Amniotic stem cell (primary cell): ENCODE measurements around the gene RPRML.
A peak's percentile ranks its signal among the peaks of the same experiment; 100 is the strongest.

Experiments used
- DNase-seq: peaks from one replicate; lab custom pipeline; 2025; lab: John Stamatoyannopoulos, UW

Gene RPRML

DNA sequence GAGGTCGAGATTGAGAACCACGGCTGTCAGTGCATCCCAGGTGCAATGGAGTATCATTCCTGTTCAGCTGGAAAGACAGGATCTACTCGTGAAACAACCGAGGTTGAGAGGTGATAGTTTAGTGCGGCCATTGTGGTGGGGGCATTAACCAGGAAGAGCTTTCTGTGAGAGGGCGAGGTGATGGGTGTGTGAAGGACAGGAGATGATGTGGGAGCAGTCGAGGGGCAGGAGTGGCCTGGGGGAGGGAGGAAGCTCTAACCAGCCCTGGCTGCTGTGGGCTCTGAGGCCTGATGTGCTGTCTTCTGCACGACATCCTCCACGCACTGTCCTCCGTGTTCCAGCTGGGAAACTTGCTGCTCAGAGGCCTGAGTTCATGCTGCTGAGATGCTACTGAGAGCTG, 34.1 kb downstream of the RPRML start:
- DNase-seq: no peak

DNA sequence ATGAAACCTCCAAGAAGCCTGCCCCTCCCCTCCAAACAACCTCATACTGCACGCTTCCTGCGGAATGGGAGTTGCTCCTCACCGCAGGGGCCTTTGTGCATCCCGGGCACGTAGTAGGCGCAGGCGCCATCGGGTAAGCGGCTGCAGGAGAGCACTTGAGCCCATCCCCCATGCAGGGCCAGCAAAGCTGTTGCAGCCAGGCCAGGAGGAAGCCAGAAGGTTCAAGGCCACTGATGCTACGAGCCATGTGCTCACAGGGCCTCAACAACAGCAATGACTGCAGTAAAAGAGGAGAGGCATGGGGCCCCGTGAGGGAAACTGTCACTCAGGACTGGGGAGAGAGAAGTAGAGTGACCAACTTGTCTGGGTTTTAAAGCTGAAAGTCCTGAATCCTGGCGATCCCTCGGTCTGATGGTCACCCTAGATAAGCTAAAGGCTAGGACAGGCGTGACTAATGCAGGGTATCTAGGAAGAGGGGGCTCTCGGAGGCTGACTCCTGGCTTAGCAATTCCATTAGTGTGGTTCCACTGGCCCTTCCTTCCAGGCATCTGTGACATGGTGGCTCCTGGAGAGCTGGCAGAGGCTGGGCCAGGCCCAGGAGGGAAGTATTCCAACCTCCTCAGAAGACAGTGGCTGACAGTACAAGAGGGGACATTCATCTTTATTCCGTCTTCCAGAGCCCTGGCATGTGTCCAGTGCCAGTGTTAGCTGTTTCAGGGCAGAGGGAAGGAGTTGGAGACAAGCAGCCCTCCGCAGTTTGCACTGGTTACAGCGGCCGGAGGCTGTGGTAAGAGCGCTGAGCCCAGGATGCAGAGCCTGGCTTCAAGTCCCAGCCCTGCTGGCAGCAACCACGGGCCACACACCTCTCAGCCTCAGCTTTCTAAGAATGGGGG, 35.3 kb downstream of the RPRML start:
- DNase-seq: no peak

DNA sequence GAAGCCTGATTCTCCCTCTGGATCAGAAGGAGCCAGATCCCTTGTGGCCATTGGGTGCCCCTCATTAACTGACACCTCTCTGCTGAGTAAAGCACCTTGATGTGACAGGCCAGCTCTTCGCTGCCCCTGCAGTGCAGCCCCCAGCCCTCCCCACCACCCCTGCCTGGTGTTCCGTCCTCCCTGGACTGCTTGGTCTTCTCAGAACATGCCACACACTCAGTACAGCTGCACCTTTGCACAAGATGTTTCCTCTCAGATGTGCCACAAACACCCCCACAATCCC, 35.9 kb downstream of the RPRML start:
- DNase-seq: no peak

DNA sequence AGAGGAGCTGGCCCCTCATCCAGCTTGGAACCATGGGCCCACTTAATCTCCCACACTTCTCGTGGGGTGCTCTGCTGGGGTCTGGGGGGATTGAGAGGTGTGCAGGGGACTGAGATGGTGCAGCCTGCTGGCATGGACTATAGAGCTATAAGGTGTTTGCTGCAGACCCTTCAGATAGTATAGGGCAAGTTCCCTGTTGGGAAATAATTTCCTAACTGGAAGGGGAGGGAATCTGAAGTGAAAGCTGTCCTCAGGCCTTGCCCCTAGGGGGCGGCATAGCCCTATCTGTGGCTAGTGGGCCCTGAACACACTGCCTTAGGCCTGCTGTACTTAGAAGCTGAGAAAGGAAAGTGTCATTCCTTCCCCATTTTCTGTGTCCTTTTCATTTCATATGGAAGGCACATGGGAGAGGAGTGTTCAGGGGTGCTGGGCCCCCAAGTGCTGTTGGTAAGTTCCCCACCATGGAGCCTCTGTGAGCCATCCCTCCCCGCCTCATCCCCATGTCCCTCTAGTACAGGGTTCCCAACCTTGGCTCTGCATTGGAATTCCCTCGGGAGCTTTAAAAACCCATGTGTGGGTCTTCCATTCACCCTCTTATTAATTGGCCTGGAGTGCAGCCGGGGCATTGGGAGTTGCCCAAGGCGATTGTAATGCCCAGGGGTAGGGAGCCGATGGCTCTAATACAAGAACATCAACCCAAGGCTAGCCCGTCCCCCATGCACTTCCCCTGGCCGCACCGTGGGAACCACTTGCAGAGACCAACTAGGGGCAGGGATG, 36.4 kb downstream of the RPRML start:
- peak; percentile 25 for DNase-seq

DNA sequence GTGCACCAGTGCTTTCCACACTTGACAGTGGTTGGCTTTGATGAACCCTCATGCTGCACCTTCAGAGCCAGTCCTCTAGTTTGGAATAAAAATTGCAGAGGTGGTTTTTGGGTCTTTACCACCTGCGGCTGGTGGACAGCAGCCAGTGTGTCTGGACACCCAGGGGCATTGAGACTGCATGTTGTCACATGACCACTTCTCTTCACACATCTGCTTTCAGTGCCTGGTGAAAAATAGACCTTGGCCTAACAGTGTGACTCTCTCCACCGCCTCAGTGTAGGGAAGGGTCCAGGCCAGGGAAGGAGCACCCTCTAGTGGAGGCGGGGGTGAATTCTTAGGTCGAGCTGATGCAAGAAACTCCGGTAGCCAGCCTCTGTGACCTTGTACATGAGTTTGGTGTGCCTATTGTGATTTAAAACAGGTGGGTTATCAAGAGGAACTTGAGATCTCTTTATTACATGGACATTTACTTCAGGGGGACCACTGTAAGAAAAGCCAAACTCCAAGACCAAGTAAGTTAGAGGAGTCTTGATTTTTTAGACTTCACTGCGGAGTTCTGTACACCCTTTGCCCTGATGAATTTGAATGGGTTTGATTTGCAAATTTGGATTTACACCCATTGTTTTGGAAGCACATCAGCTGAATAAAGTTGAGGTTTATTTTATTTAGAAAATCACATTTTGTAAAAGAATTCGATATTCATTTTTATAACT, 38.2 kb downstream of the RPRML start:
- DNase-seq: peak; percentile 44

DNA sequence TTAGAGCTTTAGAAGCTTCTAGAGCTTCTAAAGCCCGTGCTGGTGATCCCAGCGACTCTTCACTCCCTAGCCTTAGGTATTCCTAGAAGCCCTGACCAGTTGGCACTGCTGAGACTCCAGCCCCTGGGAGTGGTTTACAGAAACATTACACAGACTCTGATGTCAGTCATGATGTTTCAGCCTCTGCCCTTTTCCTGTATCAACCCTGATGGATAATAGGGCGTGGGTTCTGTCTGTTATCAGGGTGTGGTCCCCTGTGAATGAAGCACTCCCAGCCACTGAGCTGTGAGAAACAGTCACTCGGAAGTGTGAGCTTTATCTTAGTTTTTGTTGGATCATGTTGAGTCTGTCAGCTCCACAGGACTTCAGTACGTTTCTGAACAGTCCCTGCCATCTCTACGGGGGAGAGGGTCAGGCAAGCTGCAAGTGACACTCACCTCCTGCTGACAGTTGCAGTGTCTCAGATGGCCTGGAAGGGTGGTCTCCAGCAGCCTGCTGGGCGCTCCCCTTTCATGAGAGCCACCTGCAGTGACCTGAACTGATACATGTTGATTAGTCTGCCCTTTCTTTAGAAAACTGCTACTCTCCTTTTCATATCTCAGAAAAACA, 43.3 kb downstream of the RPRML start:
- no peak for DNase-seq

DNA sequence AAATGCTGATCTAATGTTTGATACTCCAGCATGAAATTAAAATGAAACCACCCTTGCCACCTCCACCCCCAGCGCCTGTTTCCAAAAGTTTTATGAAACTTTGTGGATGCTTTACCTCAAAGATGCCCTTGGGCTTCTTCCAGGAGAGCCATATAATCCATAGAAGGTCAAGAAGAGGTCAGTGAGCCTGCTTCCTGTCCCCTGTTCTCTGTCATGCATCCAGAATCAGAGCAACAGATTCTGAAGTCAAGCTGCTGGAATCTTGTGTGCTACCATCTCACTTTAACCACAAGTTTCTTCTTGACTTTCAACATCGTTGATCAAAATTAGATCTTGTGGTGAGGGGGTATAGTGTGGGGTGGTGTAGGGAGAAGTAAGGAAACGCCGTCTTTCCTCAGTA, 47.5 kb downstream of the RPRML start:
- DNase-seq: no peak

DNA sequence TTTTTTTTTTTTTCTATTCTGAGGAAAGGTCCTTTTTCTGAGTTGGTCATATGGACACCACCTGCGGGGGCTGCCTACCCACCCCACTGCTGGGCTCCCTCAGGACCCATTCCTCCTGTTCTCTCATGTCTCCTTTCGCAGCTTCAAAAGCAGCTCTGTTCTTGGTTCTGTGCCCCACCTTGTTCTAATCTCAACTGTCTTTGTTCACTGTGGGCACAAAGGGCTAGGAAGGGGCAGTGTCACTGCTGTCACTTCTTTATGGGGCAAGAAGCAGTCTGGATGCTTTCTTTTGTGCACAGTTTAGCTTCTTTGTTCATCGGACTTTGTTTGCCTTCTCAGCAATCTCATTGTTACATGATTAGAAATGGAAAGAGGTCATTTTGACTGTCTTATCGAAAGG, 49.0 kb downstream of the RPRML start:
- DNase-seq: no peak

DNA sequence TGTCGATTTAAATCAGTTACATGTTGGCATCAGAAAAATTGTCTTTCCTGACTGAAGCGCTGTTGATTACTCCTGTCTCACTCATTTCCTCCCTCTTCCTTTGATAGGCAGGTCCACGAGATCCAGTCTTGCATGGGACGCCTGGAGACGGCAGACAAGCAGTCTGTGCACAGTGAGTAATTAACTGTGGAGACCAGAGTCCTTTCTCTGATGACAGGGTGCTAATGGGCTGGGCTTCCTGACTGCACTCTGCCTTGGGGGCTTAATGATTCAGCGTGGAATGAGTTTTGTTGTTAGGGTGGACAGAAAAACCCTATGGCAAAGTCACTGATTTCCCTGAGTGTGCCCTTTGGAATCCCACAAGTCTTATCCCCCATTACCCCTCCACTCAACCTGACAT, 49.6 kb downstream of the RPRML start:
- no peak for DNase-seq

DNA sequence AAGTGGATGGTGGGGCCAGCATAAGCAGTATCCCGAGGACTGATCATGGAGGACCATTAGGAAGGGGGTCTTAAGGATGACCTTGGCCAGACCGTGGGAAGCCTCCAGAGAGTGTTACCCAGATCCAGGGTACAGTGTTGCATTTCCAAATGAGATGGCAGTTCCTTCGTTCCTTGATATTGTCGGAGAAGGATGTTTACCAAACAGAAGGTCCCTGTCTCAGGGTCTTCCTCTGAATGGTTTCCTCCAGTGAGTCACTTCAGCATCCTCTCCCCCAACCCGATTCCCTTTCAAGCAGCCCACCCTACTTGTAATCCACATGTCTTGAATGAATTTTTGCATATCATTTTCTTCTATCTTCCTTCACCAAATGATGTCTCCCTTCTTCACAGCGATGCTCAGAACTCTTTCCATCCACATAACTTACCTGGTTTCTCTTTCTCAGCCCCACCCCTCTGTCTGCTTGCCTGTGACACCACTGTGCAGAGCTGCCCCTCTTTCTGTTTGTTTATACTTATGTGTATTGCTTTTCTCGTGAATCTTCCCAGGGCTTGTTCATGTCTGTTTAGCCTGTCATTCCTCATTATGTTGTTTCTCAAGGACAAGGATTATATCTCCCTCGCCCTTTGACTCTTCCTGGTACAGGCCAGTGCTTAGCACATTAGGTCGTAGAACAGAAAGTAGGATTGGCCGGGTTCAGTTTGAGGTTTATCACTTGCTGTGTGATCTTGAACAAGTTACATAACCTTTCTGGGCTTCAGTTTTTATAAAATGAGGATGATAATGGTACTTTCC, 50.4 kb downstream of the RPRML start:
- no peak for DNase-seq
